GM21786 (cell line): ENCODE data around the gene SOX8.
"Not testable (repeated sequence)": the region's sequence is repeated elsewhere in the genome, so short reads cannot be mapped to it uniquely, and the experiment has no call there.

Experiments used
- ATAC-seq: cut with Tn5 transposase; IDR thresholded peaks from one replicate; pipeline ENCODE4 v1.9.1; 2021; ENCODE audit not compliant: unreplicated experiment

The SOX8 gene

DNA sequence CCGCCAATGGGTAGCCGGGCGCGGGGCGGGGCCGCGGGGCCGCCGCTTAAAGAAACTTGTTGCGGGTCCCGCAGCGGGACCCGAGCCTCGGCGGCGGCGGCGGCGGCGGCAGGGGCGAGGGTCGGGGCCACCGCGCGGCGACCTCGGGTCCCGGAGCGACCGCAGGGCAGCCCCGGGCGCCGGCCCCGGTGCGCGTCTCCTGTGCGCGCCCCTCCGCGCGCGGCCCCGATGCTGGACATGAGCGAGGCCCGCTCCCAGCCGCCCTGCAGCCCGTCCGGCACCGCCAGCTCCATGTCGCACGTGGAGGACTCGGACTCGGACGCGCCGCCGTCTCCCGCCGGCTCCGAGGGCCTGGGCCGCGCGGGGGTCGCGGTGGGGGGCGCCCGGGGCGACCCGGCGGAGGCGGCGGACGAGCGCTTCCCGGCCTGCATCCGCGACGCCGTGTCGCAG lies at the start of gene SOX8:
Gene SOX8, plus strand, starts transcription at position 76 of the 450 bp plus-strand sequence. Its CDS starts 153 bp downstream, at position 229.
- ATAC-seq, result no peak

DNA sequence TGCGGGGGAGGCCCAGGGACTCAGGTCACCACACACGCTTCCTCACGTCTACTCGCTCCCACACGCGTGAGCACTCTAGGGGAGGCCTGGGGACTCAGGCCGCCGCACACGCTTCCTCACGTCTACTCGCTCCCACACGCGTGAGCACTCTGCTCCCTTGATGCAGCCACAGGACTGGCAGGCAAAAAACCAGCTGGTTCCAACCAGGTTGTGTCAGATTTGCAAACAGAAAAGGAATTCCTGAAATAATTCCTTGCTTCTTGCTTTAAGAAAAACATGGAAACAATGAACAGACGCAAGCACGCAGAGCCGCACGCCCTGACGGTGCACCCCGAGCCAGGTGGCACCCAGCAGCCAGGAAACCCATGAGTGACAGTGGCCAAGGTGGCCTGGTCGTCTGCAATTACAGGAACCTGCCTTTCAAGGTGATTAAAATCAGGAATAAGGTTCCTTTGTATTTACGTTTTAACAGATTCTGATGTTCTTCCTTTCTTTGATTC lies 48.7 kb upstream of the SOX8 start:
- no peak for ATAC-seq

DNA sequence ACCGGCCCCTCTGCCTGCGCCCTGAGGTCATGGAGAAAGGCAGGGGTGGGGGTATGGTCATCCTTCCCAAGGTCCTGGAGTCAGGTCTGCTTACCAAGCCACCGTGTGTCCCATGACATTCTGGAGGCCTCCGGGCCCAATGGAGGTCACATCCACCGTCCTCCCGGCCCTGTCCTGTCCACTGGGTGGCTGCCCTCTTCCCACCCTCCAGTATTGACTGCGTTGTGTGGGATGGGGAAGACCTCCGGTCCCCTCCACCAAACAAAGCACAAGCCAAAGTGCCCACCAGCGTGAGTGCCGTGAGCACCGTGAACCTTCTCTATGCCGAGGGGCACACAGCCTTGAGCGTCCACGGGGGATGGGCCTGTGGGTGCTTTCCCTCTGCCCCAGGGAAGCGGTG lies 48.0 kb upstream of the SOX8 start:
- no peak for ATAC-seq

DNA sequence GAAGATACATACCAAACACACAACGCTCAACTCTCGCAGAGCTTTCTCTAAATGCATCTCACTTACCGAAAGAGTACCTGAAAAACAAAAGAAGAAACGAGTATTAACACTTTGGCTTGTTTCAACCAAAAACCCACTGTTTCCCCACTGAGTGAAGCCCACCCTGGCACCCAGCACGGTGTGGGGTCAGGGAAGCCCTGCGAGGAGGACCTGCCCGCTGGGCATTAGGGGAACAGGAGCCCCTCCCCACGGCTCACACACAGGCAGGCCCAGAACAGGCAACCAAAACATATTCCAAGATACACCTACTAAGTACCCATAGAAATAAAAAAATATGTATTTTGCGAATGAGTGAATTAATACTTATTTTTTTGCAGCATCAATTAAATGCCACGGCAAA lies 47.4 kb upstream of the SOX8 start:
- ATAC-seq, result no peak

DNA sequence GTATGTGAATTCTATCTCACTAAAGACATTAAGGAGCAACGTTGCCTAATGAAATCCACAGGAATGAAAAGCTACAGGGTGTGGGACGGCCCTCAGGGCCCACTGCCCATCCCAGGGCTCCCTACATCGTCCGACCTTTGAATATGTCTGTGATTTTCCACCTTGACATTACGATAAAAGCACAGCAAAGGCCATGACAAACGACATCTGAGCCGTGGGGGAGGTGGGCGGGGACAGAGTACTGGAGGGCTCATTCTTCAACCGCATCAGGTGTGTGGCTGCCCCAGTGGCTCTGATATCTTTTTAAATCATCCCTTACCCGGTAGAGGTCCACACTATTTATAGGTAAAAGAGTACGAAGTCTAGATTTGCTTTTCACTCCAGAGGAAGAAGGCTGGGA lies 45.9 kb upstream of the SOX8 start:
- ATAC-seq, result no peak

DNA sequence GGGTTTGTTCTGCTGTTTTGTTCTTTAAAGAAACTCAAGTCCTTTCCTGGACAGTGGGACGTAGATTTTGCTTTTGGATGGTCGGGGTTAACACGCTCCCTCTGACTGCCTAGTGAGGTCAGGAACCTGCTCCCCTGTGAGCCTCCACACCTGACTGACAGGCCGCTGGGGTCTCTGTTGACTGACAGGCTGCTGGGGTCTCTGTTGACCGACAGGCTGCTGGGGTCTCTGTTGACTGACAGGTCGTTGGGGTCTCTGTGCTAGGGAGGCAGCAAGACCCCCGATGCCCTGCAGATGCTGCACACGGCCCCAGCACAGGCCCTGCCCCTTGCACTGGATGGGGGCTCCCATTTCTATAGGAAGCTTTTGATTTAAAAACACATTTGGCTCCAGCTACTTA lies 44.3 kb upstream of the SOX8 start:
- no peak for ATAC-seq

DNA sequence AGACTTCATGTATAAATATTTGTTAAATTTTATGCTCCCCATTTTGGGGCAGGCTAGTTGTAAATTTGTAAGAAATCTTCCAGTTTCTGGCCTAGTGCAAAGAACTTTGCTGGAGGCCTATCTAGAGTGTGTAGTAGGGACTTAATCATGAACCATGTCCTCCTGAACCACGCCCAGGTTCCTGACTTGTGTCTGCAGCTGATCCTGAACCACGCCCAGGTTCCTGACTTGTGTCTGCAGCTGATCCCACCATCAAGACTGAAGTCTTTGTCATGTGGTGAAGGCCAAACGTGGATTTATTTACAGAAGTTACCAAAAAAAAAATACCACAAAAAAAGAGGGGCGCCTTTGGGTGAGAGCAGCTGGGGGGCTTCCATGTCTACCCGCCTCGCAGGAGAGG lies 43.8 kb upstream of the SOX8 start:
- ATAC-seq, result no peak

DNA sequence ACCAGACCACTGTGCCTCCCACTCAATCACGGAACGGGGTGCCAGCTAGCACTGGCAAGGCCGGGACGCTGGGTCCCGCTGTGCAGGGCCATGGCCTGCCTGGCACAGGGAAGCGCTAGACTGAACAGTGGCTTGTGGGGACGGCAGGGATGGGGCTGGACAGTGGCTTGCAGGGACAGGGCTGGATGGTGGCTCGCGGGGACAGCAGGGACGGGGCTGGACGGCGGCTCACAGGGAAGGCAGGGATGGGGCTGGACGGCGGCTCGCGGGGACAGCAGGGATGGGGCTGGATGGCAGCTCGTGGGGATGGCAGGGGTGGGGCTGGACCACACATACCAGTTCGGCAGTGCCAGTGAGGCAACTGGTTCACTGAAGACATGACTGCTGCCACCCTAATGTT lies 43.4 kb upstream of the SOX8 start:
- no peak for ATAC-seq

DNA sequence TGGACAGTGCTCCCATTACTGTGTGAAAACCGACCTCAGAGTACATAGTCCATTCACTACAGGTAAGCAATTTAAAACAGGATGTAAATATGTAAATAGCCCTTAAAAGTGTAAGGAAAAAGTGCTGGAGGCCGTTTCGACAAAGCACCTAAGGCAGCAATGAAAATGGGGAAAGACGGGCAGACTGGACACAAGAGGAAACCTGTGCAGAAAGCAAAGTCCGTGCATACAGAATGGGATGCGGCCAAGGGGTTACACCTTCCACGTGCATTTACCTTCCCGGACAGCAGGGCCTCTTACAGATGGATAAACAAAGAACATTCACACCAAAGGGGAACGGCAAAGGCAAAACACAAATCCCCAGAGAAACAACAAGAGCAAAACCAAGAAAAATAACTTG lies 42.8 kb upstream of the SOX8 start:
- ATAC-seq, result no peak

DNA sequence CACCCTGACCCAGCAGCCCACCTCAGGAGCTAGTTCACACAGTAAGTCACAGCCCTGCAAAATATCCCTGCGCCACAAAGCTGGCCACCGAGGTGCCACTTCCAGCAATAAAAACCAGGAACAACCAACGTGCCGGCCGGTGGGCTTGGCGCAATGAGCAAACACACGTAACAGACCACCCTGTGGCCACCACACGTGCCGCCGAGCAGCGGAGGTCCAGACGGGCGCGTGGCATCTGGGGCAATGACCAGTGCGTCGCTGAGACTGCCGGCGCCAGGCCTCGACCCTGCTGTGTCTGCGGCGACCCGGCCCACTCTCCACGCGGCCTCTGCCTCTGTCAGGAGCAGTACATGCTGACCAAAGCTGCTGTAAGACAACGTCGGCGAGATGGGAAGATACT lies 42.3 kb upstream of the SOX8 start:
- ATAC-seq, result no peak

DNA sequence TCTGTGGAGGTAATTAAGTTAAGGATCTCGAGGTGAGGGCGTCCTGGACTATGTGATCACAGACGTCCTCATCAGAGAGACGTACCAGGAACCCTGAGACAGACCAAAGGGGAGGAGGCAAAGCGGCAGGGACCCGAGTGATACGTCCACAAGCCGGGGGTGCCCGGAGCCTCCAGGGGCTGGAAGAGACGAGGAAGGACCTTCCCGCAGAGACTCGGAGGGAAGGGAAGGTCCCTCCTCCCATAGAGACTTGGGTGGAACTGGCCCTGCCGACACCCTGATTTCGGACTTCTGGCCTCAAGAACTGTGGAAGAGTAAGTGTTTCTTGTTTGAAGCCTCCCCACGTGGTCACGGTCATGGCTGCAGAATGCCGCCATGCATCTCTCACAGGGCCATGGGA lies 41.6 kb upstream of the SOX8 start:
- no peak for ATAC-seq

DNA sequence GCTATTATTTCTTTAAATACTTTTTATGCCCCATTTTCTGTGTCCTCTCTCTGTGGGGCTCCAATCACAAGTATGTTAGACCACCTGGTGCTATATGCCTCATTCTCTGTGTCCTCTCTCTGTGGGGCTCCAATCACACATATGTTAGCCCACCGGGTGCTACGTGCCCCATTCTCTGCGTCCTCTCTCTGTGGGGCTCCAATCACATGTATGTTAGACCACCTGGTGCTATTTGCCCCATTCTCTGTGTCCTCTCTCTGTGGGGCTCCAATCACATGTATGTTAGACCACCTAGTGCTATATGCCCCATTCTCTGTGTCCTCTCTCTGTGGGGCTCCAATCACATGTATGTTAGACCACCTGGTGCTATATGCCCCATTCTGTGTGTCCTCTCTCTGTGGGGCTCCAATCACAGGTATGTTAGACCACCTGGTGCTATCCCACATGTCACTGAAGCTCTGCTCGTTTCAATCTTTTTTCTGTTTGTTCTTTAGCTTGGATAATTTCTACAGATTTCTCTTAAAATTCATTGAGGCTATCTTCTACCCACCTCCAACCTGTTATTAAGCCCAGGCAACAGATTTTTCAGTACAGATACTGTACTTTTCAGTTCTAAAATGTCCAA lies 39.0 kb upstream of the SOX8 start:
- ATAC-seq, result no peak

DNA sequence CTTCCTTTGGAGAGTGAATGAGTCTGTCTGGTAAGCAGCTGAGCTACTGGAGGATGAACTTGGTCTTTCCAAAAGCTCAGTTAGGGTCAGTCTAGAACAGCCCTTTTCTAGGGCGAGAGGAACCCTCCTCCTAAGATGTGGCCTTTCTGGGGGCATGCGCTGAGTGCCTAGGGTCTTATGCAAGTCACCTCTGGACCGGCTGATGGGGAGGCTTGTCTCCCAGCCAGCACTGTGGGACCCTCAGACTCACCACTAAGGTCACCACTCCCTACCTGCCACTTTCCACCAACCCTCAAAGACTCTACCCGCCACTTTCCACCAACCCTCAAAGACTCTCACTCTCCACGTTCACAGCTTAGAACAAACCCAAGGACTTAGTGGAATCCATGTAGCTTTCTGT lies 37.6 kb upstream of the SOX8 start:
- no peak for ATAC-seq

DNA sequence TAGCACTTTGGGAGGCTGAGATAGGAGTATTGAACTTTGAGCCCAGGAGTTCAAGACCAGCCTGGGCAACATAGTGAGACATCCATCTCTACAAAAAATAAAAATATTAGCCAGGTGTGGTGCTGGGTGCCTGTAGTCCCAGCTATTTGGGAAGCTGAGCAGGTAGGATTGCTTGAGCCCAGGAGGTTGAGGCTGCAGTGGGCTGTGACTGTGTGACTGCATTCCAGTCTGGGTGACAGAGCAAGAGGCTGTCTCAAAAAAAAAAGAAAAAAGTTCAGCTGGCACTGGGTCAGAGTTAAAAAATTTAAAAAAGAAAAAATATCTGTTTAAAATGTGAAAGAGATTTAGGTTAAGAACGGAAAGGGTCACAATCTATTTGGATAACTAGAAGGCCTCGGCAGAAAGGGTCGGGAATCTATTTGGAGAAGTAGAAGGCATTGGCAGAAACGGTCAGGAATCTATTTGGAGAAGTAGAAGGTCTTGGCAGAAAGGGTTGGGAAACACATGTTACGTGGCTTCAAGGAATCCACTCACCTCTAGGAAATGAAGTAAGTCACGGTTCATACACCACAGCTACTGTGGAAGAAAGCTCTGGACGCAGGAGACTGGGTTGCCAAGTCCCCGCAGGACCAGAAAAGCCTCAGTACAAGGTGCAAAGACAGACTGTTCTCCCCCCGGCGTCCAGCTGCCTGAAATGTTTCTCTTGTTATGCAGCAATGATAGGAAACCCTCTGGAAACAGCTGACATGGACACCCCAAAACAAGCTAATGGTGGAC lies 36.1 kb upstream of the SOX8 start:
- no peak for ATAC-seq

DNA sequence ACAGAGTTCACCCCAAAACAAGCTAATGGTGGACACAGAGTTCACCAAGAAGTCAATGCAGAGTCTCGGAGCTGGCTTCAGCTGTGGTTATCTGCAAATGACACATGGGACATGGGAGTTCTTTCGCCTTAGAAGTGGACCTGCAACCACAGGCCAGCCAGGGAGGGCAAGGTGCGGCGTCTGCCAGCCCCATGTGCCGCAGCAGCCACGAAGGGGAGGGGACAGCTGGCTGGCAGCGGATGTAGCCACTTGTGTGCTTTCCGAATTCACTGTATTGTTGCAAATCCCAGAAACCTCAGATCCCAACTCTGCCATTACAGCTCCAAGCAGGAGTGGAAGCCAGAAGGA lies 35.5 kb upstream of the SOX8 start:
- ATAC-seq, result no peak

DNA sequence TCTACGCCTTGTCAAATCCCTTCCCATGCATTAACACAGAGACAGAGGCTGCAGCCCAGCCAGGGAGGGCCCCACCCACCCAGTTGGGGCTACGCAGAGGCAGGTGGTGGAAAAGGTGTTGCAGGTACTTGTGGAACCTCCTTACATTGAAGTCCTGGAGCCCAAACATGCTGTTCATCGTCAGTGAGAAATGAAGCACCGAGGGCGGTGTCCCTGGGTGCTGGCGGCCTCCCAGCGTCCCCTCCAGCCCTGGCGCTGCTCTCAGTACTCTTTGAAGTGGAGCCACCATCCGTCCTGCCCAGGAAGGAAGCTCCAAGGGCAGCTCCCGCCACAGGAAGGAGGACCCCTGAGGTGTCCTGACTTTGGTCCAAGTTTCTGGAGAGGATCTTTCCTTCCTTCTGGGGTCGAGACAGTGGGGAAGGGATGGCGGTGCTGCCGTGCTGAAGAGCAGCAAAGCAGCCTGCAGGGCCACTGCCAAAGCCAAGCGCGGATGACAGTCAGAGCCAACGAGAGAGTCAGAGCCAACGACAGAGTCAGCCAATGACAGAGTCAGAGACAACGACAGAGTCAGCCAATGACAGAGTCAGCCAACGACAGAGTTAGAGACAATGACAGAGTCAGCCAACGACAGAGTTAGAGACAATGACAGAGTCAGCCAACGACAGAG lies 34.2 kb upstream of the SOX8 start:
- no peak for ATAC-seq

DNA sequence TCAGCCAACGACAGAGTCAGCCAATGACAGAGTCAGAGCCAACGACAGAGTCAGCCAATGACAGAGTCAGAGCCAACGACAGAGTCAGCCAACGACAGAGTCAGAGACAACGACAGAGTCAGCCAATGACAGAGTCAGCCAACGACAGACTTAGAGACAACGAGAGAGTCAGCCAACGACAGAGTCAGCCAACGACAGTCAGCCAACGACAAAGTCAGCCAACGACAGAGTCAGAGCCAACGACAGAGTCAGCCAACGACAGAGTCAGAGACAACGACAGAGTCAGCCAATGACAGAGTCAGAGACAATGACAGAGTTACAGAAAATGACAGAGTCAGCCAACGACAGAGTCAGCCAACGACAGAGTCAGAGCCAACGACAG lies 33.7 kb upstream of the SOX8 start:
- ATAC-seq, result not testable (repeated sequence)

DNA sequence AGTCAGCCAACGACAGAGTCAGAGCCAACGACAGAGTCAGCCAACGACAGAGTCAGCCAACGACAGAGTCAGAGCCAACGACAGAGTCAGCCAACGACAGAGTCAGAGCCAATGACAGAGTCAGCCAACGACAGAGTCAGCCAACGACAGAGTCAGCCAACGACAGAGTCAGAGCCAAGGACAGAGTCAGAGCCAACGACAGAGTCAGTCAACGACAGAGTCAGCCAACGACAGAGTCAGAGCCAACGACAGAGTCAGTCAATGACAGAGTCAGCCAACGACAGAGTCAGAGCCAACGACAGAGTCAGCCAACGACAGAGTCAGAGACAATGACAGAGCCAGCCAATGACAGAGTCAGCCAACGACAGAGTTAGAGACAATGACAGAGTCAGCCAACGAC lies 32.8 kb upstream of the SOX8 start:
- ATAC-seq, result not testable (repeated sequence)

DNA sequence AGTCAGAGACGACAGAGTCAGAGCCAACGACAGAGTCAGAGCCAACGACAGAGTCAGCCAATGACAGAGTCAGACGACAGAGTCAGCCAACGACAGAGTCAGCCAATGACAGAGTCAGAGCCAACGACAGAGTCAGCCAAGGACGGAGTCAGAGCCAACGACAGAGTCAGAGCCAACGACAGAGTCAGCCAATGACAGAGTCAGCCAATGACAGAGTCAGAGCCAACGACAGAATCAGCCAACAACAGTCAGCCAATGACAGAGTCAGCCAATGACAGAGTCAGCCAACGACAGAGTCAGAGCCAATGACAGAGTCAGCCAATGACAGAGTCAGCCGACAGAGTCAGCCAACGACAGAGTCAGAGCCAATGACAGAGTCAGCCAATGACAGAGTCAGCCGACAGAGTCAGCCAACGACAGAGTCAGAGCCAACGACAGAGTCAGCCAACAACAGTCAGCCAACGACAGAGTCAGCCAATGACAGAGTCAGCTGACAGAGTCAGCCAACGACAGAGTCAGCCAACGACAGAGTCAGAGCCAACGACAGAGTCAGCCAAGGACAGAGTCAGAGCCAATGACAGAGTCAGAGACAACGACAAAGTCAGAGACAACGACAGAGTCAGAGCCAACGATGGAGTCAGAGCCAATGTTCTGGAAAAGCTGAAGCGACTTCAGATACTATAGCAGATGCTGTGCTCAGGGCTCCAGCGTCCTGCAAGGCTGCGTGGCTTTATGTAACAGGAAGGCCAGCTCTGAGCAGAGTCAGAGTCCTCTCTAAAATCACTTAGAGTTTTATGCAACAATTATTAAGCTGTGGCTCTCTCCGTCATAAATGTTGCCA lies 30.6 kb upstream of the SOX8 start:
- ATAC-seq, result not testable (repeated sequence)

DNA sequence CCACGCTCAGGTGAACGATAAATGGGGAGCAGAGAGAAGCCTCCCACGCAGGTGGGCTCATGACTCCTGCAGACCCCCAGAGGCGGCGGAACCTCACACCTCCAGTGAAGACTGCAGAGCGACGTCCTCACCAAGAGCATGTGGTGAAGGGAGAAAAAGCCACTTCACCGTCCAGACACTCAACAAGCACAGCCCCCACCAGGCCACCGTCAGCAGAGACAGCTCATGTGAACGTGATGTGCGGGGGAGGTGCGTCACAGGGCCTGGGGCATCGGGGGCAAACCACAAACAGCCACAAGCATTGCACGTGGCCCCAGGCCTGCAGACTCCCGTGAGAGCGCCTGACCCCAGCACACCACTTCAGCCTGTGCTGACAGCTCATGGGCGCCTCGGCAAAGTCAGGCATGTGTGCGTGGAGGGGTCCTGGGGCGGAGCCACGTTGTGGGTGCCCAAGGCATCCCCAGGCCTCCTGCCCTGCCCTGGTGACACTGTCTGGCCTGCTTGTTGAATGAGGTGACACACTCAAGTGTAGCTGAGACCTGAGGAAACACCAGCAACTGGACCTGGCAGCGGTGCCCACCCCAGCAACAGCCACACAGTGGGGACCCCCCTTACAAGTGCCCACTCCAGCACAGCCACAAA lies 29.8 kb upstream of the SOX8 start:
- ATAC-seq, result no peak

DNA sequence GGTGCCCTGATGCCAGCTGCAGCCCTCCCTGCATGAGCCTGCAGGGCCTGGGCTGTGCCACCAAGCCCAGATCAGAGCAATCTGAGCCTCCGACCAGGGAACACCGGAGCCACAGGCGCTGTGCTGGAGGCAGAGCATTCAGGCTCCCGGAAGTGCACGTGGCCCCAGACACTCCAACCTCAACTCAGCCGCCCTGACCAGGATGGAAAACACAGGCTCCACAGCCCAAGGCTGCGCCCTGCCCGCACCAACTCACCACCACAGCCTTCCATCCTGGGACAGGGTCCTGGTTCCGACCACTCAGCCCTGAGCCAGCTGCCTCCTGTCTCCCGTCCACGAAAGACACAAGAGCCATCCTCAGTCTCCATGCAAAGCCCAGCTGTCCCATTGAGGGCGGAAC lies 29.2 kb upstream of the SOX8 start:
- no peak for ATAC-seq
